Left lobe of liver (tissue), 2 donors: ENCODE data around the gene PSMD9. TPM values are rescaled to one million over a fixed set of nuclear protein-coding genes. Genes with fewer than 3 reads are reported as not detected.

ENCODE experiments used
- ATAC-seq: fragments of 200-7000 bp; cut with Tn5 transposase; one replicate; pipeline ENCODE4 v1.9.1; 2020; ENCODE audit warnings: mild to moderate bottlenecking, moderate library complexity
- DNase-seq: peaks from one replicate; pipeline ENCODE4 v3.0.0-alpha.2; 2020; ENCODE audit warnings: low spot score
- total RNA-seq: library from RNA; stranded (reverse); gene quantifications from one replicate; pipeline ENCODE4 v1.2.1, GENCODE V29; 2021
- donor health status: DM: no; HTN: no; CAD: no; lungs with moderate emphysema.
- donor health status: DM: no; HTN: yes; CAD: no.

The PSMD9 gene
- total RNA-seq, 1 donor from 2014 or later = 25.8 TPM

DNA sequence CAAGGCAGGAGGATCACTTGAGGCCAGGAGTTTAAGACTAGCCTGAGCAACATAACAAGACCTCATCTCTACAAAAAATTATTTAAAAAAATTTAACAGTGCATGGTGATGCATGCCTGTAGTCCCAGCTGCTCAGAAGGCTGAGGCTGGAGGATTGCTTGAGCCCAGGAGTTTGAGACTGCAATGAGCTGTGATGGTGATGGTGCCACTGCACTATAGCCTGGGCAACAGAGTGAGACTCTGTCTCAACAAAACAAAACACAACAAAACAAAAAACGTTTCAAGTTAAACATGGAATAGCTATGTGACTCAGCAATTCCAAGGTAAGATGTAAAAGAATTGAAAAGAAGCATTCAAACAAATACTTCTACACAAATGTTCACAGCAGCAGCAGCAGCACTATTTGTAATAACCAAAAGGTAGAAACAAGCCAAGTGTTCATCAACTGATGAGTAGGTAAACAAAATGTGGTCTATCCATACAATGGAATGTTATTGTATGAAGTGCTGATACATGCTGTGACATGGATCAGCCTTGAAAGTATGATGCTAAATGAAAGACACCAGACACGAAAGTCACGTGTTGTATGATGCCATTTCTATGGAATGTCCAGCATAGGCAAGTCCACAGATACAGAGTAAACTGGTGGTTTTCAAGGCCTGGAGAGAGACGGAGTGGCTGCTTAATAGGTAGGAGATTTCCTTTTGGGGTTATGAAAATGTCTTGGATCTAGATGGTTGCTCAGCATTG is 61.2 kb downstream of the PSMD9 start:
- DNase-seq (no peak), ATAC-seq (no peak)

DNA sequence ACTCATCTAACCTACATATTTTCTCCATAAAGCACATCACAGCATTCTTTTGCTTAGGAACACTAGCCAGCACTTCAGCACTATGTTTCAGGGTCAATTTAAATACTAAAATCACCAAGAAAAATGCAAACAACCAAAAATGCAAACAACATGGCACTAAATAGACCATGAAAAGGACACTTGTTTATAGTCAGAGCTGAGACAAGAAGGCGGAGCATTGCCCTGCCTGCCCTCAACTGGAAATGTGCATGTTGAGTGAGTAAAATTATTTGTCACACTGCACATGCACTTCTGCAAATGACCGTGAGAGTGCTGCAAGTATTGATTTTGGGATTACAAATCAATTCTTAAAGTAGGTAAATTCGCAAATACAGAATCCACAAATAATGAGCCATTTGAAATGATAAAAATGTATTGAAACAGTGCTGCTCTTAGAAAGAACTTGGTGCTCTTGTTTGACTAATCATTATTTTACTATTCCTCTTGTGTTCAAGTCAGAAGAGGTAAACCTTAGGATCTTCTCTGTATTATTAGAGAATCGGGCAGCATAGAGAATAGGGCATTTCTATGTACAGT is 64.6 kb downstream of the PSMD9 start:
- no peak for DNase-seq
- no peak for ATAC-seq

DNA sequence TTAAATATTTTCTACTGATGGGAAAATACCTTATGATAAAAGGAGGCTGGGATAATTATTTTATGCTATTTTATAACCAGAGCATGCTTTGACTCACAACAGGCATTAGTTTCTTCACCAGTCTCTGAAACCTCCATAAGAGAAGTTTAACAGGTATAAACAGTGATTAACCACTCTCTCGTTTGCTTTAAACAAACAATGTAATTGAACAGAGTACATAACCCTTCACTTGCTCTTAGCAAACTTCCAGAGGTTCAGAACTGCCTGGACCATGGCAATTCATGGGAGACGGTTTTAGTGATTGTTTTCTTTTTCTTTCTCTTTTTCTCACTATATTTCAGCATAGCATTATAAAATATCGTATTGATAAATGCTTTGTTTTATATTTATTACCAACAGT is 65.1 kb downstream of the PSMD9 start:
- DNase-seq (no peak), ATAC-seq (no peak)

DNA sequence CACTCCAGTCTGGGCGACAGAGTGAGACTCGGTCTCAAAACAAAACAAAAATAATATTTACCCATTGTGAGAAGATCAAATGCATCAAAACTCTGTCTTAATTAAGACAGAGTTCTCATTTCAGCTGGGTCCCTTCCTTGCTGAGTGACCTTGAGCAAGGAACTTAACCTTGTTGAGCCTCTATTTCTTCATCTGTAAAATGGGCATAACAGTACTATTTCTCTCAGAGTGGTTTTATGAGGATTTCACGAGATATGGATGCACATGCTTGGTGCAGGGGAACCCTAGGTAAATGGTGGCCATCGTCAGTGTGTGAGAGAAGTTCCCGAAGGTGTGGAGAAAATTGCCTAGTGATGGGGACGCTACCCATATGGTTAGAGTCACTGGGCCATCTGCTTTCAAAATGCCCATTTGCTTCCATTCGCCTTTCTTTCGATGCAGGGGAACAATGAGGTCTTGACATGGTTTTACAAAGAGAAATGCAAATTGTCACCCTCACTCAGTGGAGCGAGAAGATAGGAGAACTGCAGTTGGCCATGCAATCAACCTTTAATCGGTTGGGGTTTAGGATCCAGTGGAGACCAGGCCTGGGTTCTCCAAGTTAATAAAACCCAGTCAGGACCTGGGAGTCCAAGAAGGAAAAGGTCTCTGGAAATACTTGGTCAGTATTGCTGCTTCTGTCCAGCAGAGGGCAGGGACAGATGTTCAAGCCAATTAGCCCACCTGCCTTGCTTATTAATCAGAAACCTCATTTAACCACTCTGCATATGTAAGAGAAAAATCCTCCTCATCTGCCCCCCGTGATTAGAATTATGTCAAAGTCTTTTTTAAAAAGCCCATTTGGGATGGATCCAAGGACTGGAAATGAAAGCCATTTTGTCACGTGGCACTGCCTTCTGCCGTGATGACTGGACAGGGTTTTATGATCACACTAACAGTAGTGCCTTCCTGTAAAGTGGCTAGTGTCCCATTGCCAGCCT is 67.0 kb downstream of the PSMD9 start:
- no peak for DNase-seq
- ATAC-seq = peak; percentile 69

DNA sequence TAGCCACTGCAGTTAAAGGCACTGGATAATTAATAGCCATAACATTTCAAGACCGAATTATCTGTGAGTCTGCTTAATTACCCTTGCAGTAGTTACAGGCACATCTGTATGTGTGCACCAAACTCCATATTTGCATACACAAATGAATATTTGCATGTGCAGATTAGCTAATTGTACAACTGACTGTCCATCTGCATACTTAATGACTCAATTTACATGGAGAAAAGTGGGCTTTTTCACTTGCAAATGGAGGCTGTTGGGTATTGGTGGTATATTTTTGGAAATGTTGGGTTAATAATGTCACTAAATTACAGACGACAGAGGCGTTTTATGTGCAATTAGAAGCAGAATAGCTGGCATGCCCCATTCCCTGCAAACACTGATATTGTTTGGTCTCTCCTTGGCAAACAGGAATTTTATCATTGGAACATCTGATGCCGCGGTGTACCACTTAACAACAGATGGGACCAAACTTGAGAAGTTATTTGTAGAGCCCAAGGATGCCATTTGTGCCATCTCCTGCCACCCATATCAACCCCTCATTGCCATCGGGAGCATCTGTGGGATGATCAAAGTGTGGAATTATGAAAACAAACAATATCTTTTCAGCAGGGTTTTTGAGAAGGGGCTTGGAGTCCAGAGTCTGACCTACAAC is 69.4 kb downstream of the PSMD9 start:
- ATAC-seq = no peak
- DNase-seq = no peak

DNA sequence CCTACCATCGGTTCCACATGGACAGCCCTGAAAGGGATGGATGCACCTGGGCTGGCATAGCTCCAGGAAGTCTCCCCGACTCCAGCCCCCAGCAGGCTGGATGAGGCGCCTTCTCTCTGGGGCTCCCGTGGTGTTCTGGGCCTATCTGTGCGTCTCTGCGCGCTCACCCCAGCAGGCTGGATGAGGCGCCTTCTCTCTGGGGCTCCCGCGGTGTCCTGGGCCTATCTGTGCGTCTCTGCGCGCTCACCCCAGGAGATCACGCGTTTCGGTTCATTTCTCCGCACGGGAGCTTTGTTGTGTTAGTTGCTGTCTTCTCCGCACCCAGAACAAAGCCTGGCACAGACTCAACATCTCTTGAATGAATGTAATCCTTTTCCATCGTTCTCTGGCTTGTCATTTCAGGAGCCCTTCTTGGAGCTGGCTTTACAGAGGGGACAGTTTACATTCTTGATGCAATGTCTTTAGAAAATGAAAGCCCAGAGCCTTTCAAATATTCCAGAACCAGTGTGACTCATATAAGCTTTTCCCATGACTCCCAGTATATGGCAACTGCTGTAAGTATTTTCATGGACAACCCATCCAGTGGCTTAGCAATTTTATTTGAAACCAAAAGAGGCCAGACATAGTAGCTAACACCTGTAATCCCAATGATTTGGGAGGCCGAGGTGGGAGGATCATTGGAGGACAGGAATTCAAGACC is 70.1 kb downstream of the PSMD9 start:
- ATAC-seq = no peak
- DNase-seq = no peak

DNA sequence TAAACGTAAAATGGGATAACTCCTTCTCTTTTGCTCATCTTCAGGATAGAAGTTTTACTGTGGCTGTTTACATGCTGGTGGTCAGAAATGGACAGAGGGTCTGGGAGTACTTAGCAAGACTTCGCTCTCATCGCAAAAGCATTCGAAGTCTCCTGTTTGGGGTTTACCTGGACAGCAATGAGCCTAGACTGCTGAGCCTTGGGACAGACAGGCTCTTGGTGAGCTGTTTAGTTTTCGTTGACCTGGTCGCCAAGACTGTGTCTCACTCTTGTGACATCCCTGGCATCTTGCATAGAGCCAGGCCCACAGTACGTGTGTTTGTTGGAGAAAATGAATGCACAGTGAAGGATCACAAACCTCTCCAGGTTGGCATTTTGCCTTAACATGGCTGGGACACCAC is 72.0 kb downstream of the PSMD9 start:
- ATAC-seq (no peak), DNase-seq (no peak)

DNA sequence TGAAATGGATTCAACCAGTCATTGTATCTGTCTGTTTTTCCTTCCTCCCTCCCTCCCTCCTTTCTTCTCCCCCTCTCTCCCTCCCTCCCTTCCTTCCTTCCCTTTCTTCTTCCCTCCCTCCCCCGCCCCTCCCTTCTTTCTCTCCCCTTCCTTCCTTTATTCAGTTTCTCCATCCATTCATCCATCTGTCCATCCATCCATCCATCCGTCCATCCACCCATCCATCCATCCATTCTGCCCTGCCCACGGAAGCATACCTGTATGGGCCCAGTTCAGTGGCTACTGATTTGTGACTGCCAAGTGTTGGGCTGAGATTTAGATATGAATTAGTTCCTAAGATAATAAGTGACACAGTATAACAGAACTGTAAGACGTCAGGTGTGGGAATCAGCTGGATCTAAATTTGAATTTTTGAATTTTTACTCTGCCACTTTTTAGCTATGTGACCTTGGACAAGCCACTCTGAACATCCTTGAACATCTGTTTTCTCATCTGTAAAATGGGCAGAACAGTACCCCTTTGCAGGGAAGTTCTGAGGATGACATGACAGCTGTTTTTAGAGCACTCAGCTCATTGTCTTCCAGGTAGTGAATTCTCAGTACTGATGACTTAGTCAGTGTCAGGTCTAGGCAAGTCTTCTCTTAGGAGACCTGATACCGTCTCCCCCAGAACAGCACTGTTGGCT is 72.7 kb downstream of the PSMD9 start:
- no peak for ATAC-seq

DNA sequence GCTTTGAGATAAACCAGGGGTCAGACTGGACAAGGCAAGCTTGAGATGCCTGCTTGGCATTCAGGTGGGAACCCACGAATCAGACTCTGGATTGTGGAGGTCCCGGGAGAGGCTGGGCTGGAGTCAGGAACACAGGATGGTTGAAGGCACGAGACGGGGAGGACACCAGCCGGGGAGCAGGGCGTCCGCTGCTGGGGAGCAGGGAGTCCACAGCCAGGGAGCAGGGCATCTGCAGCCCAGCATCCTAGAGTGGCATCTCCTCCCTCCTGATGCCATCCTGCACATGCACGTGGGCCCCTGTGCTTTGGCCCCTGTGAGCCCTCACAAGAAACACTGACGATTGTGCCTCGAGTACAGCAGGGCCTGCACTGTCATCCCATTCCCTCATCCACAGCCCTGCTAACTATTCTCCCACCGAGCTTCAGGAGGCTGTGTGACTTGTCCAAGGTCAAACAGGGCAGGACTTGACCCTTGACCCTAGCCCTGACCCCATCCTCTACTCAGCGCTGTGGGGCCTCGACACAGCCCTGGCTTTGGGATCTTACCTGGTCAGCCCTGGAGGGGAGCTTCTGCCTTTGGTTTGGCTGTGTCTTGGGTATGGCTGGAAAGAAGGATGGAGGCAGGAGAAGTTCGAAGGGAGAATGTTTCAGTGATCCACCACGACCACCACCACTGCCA is 74.9 kb downstream of the PSMD9 start:
- DNase-seq = no peak
- ATAC-seq = no peak

More for the DNA sequence above, 72.7 kb downstream of the PSMD9 start:
- no peak for DNase-seq

DNA sequence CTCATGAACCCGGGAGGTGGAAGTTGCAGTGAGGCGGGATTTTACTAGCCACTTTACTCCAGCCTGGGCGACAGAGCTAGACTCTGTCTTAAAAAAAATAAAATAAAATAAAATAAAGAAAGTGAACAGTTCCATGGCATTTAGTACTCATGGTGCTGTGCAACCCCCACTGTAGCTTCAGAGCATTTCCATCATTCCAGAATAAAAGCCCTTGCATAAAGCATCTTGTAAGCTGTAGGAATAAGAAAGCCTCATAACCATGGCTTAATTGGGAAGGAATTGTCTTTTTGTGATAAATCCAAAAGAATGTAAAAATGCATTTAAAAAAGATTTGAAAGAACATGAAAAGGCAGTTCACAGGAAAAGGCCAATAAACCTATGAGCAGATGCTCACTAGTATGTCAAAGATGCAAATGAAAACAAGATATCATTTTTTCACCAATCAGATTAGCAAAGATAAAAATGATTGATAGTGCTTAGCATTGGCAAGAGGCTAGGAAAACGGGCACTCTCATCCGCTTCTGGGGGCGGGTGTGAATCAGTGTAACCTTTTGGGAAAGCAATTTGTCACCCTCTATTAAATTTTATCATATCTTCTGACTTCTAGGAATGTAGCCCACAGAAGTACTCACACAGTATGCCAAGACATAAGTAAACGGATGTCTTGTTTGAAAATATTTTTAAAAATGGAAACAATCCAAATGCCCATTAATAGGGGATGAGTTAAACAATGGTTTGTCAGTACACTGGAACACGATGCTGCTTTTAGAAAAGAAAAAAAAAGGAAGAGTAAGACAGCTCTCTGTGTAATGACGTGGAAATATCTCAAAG is 76.4 kb downstream of the PSMD9 start:
- DNase-seq (no peak), ATAC-seq (no peak)

DNA sequence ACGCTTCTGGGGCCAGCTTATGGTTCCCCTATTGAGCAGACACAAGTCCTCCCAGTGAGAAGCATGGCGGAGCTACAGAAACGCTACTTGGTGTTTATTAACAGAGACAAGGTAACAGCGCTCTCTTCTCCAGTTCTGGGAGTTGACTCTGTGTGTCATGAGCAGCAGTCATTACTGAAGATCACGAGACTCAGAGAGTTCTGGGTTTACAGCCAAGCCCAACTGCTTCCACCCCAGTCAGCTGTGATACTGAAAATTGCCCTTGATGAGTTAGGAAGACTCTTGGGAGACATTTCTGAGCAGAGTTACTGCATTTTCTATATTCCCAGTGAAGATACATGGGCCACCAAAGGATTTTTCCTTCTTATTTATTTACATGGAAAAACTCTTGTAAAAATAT is 78.4 kb downstream of the PSMD9 start:
- ATAC-seq (no peak), DNase-seq (no peak)

Other genes with a start within 250 kb of the PSMD9 start
- gene MORN3, start 219.1 kb upstream of the PSMD9 start, total RNA-seq = not detected
- gene TMEM120B, start 176.0 kb upstream of the PSMD9 start, total RNA-seq = 5.6 TPM
- 7.9 TPM for gene RHOF, start 95.1 kb upstream of the PSMD9 start, total RNA-seq
- gene SETD1B, start 84.8 kb upstream of the PSMD9 start, total RNA-seq = 12.8 TPM
- 1,410 TPM for gene HPD, start 29.9 kb upstream of the PSMD9 start, total RNA-seq
- gene CFAP251, start 29.8 kb downstream of the PSMD9 start, total RNA-seq = 2.2 TPM
- gene BCL7A, start 133.1 kb downstream of the PSMD9 start, total RNA-seq = 5.2 TPM
- 19.0 TPM for gene MLXIP, start 190.0 kb downstream of the PSMD9 start, total RNA-seq